Suprapubic skin (tissue), 4 donors: ENCODE results near the gene BCKDHA. TPM values are rescaled to one million over a fixed set of nuclear protein-coding genes. Genes with fewer than 3 reads are reported as not detected.

Source experiments
- DNase-seq, 2 donors: peaks; one replicate each; pipeline ENCODE4 v3.0.0-alpha.2; 2019; ENCODE audit warnings: low spot score in 2 of 2
- H3K27ac ChIP-seq: fragments of 200-600 bp; sonication (generic); one replicate; pipeline ENCODE4 v1.5.1; 2019
- H3K27me3 ChIP-seq: fragments of 200-600 bp; sonication (generic); one replicate; pipeline ENCODE4 v1.5.1; 2019
- H3K36me3 ChIP-seq: fragments of 200-600 bp; sonication (generic); one replicate; pipeline ENCODE4 v1.5.1; 2019
- H3K4me1 ChIP-seq: fragments of 200-600 bp; sonication (generic); one replicate; pipeline ENCODE4 v1.5.1; 2019
- H3K4me3 ChIP-seq: fragments of 200-600 bp; sonication (generic); one replicate; pipeline ENCODE4 v1.5.1; 2019; ENCODE audit warnings: mild to moderate bottlenecking
- H3K9me3 ChIP-seq: fragments of 200-600 bp; sonication (generic); one replicate; pipeline ENCODE4 v1.5.1; 2019
- CTCF ChIP-seq, 2 donors: fragments of 200-600 bp in 1 of 2; fragments of 450-650 bp in 1 of 2; sonication (generic) in 1 of 2; IDR thresholded peaks; one replicate each; pipeline ENCODE4 v1.5.1; 2016 to 2019; ENCODE audit warnings: antibody characterized with exemption in 2 of 2, mild to moderate bottlenecking in 1 of 2, moderate library complexity in 1 of 2
- EP300 ChIP-seq: sonication (generic); formaldehyde crosslinking; IDR thresholded peaks from one replicate; pipeline ENCODE4 v1.6.1; 2017; ENCODE audit warnings: antibody characterized with exemption
- POLR2A ChIP-seq, 2 donors: fragments of 450-650 bp; IDR thresholded peaks; one replicate each; pipeline ENCODE4 v1.6.1; 2017; ENCODE audit warnings: antibody characterized with exemption in 2 of 2, mild to moderate bottlenecking in 2 of 2, moderate library complexity in 2 of 2
- POLR2AphosphoS5 ChIP-seq, 3 donors: sonication (generic); formaldehyde crosslinking; IDR thresholded peaks; one replicate each; pipeline ENCODE4 v1.6.1; 2017; ENCODE audit warnings: antibody characterized with exemption in 3 of 3
- WGBS: methylation state at CpG from one replicate; pipeline ENCODE4 v1.1.5; 2018; 5-methylcytosine and 5-hydroxymethylcytosine counted together
- total RNA-seq, 4 donors: library from RNA; depleted of rRNA; stranded (reverse); fragments of >200 nt; gene quantifications; one replicate each; pipeline ENCODE4 v1.1.0, GENCODE V29; 2016

Gene BCKDHA
- 100 to 1,000 TPM in 1 of 4 donors, 10 to 100 TPM in 3; 49.7 to 112 (median 76.2) TPM for total RNA-seq

GRCh38 chr19:41397086-41398049 lies at the start of gene BCKDHA, which contains the start of gene EXOSC5:
Gene BCKDHA, plus strand, starts transcription at chr19:41397818. Its CDS starts 10 bp downstream, at chr19:41397828.
Gene EXOSC5, minus strand, starts transcription at chr19:41397359. Its CDS starts 31 bp downstream, at chr19:41397328.
- peak; percentile 99 for DNase-seq
- peak within 1 kb of the TSS; percentile 96 for H3K4me3 ChIP-seq
- peaks cover 30% of the 10 kb centered on the region for H3K4me1 ChIP-seq
- TF ChIP-seq POLR2AphosphoS5 (IDR thresholded peaks at IDR 0.05), result peak; percentile 12 to 90 (median 76)
- no peak for TF ChIP-seq CTCF (IDR thresholded peaks at IDR 0.05)
- no peak for TF ChIP-seq EP300
- 0% methylated on average over 32 of the region's 50 CpGs for WGBS
- H3K27me3 ChIP-seq, result no peaks in the 10 kb centered on the region
- peak within 1 kb of the TSS; percentile 93 for H3K27ac ChIP-seq
- H3K36me3 ChIP-seq, result no peaks in the 10 kb centered on the region
- no peaks in the 10 kb centered on the region for H3K9me3 ChIP-seq

- no peaks in the 10 kb centered on the region for H3K27me3 ChIP-seq
- H3K9me3 ChIP-seq, result no peaks in the 10 kb centered on the region
- H3K36me3 ChIP-seq, result peaks cover 15% of the 10 kb centered on the region
- 5% methylated on average over 22 of the region's 22 CpGs for WGBS
- H3K4me1 ChIP-seq, result peaks cover 58% of the 10 kb centered on the region
- TF ChIP-seq EP300 (no peak), POLR2A (IDR thresholded peaks at IDR 0.05) (no peak), CTCF (IDR thresholded peaks at IDR 0.05) (no peak), POLR2AphosphoS5 (IDR thresholded peaks at IDR 0.05) (no peak)
- H3K4me3 ChIP-seq, result peak overlapping the region; percentile 69
- no peak for DNase-seq
- peak overlapping the region; percentile 39 for H3K27ac ChIP-seq
Measured at GRCh38 chr19:41350735-41351338, 46.8 kb upstream of the BCKDHA start.

- Histone ChIP-seq H3K27me3 (no peaks in the 10 kb centered on the region), H3K36me3 (peaks cover 8% of the 10 kb centered on the region), H3K4me3 (peak overlapping the region; percentile 69), H3K27ac (peak overlapping the region; percentile 43), H3K9me3 (no peaks in the 10 kb centered on the region), H3K4me1 (peaks cover 61% of the 10 kb centered on the region)
- peak in 1 of 2 donors; percentile 84 for DNase-seq
- under 1% methylated on average over 49 of the region's 58 CpGs for WGBS
- TF ChIP-seq CTCF (IDR thresholded peaks at IDR 0.05), result no peak
- no peak for TF ChIP-seq EP300
- TF ChIP-seq POLR2AphosphoS5 (IDR thresholded peaks at IDR 0.05), result no peak
- no peak for TF ChIP-seq POLR2A (IDR thresholded peaks at IDR 0.05)
Measured at GRCh38 chr19:41351339-41352245, 46.0 kb upstream of the BCKDHA start.

- Histone ChIP-seq H3K9me3 (no peaks in the 10 kb centered on the region), H3K4me1 (peaks cover 67% of the 10 kb centered on the region), H3K27me3 (no peaks in the 10 kb centered on the region), H3K27ac (peak overlapping the region; percentile 43), H3K4me3 (peak overlapping the region; percentile 69), H3K36me3 (peaks cover 7% of the 10 kb centered on the region)
- no peak for TF ChIP-seq EP300
- no peak for TF ChIP-seq POLR2AphosphoS5 (IDR thresholded peaks at IDR 0.05)
- TF ChIP-seq CTCF (IDR thresholded peaks at IDR 0.05), result no peak
- TF ChIP-seq POLR2A (IDR thresholded peaks at IDR 0.05), result no peak
- DNase-seq, result no peak
- under 1% methylated on average over 12 of the region's 12 CpGs for WGBS
Measured at GRCh38 chr19:41352279-41352608, 45.4 kb upstream of the BCKDHA start.
